ENCODE data around the gene DEPDC5. TPM values are rescaled to one million over a fixed set of nuclear protein-coding genes. Genes with fewer than 3 reads are reported as not detected.
"Not testable (repeated sequence)": the region's sequence is repeated elsewhere in the genome, so short reads cannot be mapped to it uniquely, and the experiment has no call there.

DEPDC5 gene
- total RNA-seq, 4 donors from 2014 or later = 6.6 to 12.2 (median 10.4) TPM

DNA sequence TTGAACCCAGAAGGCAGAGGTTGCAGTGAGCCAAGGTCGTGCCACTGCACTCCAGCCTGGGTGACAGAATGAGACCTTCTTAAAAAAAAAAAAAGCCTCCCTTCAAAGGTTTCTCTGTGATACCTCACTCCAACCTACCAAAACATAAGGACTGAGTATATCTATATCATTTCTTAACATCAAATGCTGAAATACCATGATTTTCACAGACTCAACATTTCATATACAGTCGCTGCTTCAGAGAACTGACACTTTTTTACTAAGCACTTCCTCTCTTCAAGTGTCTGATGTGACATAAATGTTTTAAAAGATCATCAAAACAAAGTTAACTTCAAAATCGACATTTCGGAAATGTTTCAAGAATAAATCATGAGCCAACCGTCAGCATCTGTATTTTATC lies 15.9 kb upstream of the DEPDC5 start:
- TF ChIP-seq, protein P1, sequence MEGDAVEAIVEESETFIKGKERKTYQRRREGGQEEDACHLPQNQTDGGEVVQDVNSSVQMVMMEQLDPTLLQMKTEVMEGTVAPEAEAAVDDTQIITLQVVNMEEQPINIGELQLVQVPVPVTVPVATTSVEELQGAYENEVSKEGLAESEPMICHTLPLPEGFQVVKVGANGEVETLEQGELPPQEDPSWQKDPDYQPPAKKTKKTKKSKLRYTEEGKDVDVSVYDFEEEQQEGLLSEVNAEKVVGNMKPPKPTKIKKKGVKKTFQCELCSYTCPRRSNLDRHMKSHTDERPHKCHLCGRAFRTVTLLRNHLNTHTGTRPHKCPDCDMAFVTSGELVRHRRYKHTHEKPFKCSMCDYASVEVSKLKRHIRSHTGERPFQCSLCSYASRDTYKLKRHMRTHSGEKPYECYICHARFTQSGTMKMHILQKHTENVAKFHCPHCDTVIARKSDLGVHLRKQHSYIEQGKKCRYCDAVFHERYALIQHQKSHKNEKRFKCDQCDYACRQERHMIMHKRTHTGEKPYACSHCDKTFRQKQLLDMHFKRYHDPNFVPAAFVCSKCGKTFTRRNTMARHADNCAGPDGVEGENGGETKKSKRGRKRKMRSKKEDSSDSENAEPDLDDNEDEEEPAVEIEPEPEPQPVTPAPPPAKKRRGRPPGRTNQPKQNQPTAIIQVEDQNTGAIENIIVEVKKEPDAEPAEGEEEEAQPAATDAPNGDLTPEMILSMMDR (IDR thresholded peaks at IDR 0.05 in 4 of 5, conservative IDR thresholded peaks at IDR 0.05 in 1 of 5) = no peak
- ATAC-seq = no peak
- no peak overlapping the region for H3K4me3 ChIP-seq
- no peak overlapping the region for H3K27ac ChIP-seq
- DNase-seq = no peak
- H3K4me1 ChIP-seq = no peaks in the 10 kb centered on the region
- H3K36me3 ChIP-seq = peaks cover 0 to 16% of the 10 kb centered on the region in 2 donors
- intact Hi-C loops (cut with DNase I; ENCODE audit: low total_unique reads) (no loop called here), in situ Hi-C loops (cut with MboI; ENCODE audit: low sequenced_read_pairs in 4 of 4) (no loop called here)
- H3K27me3 ChIP-seq = no peaks in the 10 kb centered on the region
- H3K9me3 ChIP-seq = no peaks in the 10 kb centered on the region

DNA sequence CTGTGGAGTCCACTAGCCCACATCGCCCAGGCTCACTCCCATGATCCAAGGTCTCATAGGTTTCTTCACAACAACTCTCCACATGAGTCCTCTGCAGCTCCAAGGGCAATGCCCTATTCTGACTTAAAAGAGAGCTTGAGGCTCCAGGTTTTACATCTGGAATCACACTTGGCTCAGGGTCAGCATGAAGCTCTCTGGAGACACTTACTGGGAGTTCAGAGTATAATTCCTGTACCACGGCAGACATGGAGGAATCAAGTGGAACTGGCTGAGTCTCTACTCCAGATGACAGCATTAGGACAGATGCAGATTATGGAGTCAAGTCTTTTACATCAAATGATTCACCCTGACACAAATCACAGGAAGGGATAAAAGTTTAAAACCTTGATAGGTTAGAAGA lies 15.3 kb upstream of the DEPDC5 start:
- no peaks in the 10 kb centered on the region for H3K9me3 ChIP-seq
- H3K4me1 ChIP-seq = no peaks in the 10 kb centered on the region
- H3K4me3 ChIP-seq = no peak overlapping the region
- in situ Hi-C loops (cut with MboI; ENCODE audit: low sequenced_read_pairs in 4 of 4) (no loop called here), intact Hi-C loops (cut with DNase I; ENCODE audit: low total_unique reads) (no loop called here)
- TF ChIP-seq, protein P1 (IDR thresholded peaks at IDR 0.05 in 4 of 5, conservative IDR thresholded peaks at IDR 0.05 in 1 of 5) = no peak
- no peak for TF ChIP-seq POLR2A (IDR thresholded peaks at IDR 0.05)
- no peak for ATAC-seq
- H3K27me3 ChIP-seq = no peaks in the 10 kb centered on the region
- DNase-seq = no peak
- H3K27ac ChIP-seq = no peak overlapping the region
- peaks cover 0 to 16% of the 10 kb centered on the region in 2 donors for H3K36me3 ChIP-seq

DNA sequence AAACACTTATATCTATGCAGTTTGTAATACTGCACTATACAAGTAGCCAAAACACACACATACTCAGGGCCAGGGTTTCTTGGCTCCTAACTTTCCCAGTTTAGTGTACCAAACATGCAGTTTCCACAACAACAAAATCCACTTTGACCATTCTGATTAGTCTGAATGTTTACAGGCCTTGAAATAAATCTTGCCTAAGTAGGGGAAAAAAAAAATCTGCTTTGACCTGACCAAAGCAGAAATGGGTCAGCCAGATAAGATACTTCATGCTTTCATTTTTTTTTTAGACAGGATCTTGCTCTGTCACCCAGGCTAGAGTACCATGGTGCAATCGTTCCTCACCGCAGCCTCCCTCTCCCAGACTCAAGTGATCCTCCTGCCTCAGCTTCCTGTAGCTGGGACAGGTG lies 14.0 kb upstream of the DEPDC5 start:
- ATAC-seq (no peak), DNase-seq (no peak)
- no peak overlapping the region for H3K4me3 ChIP-seq
- in situ Hi-C loops (cut with MboI; ENCODE audit: low sequenced_read_pairs in 4 of 4) (no loop called here), intact Hi-C loops (cut with DNase I; ENCODE audit: low total_unique reads) (no loop called here)
- no peaks in the 10 kb centered on the region for H3K27me3 ChIP-seq
- no peaks in the 10 kb centered on the region for H3K4me1 ChIP-seq
- peaks cover 0 to 21% of the 10 kb centered on the region in 2 donors for H3K36me3 ChIP-seq
- H3K27ac ChIP-seq = no peak overlapping the region
- no peaks in the 10 kb centered on the region for H3K9me3 ChIP-seq
- TF ChIP-seq, protein P1 (IDR thresholded peaks at IDR 0.05 in 4 of 5, conservative IDR thresholded peaks at IDR 0.05 in 1 of 5) = no peak
- no peak for TF ChIP-seq POLR2A (IDR thresholded peaks at IDR 0.05)

DNA sequence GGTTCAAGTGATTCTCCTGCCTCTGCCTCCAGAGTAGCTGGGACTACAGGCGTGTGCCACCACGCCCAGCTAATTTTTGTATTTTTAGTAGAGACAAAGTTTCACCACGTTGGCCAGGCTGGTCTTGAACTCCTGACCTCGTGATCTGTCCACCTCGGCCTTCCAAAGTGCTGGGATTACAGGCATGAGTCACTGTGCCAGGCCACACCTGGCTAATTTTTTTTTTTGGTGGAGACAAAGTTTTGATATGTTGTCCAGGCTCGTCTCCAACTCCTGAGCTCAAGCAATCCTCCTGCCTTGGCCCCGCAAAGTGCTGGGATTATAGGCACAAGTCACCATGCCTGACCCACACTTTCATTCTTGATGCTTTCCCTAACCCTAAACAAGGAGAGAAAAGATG lies 13.5 kb upstream of the DEPDC5 start:
- intact Hi-C loops (cut with DNase I; ENCODE audit: low total_unique reads); H3K27ac ChIP-seq; ATAC-seq; H3K9me3 ChIP-seq; in situ Hi-C loops (cut with MboI; ENCODE audit: low sequenced_read_pairs in 4 of 4); H3K4me1 ChIP-seq; DNase-seq; H3K27me3 ChIP-seq; H3K4me3 ChIP-seq: not testable (repeated sequence)
- H3K36me3 ChIP-seq = peaks cover 0 to 26% of the 10 kb centered on the region in 2 donors

DNA sequence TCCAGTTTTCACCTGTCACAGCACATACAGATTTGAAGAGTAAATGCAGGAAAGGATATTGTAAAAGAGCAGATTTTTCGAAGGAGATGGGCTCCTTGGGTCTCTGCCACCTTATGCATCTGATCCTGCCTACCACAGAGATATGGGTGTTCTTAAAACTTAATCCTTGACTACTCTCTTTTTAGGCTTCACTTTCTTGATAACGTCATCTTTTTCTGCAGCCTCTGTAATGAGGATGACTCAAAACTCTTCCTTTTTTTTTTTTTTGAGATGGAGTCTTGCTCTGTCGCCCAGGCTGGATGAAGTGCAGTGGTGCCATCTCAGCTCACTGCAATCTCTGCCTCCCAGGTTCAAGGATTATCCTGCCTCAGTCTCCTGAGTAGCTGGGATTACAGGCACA lies 11.7 kb upstream of the DEPDC5 start:
- intact Hi-C loops (cut with DNase I; ENCODE audit: low total_unique reads) (no loop called here), in situ Hi-C loops (cut with MboI; ENCODE audit: low sequenced_read_pairs in 4 of 4) (no loop called here)
- no peak overlapping the region for H3K27ac ChIP-seq
- H3K4me3 ChIP-seq = no peak overlapping the region
- DNase-seq (no peak), ATAC-seq (no peak)
- no peak for TF ChIP-seq POLR2A (IDR thresholded peaks at IDR 0.05)
- TF ChIP-seq, protein P1 (IDR thresholded peaks at IDR 0.05 in 4 of 5, conservative IDR thresholded peaks at IDR 0.05 in 1 of 5) = no peak
- no peaks in the 10 kb centered on the region for H3K9me3 ChIP-seq
- no peaks in the 10 kb centered on the region for H3K4me1 ChIP-seq
- peaks cover 0 to 26% of the 10 kb centered on the region in 2 donors for H3K36me3 ChIP-seq
- no peaks in the 10 kb centered on the region for H3K27me3 ChIP-seq

Data from gastrocnemius medialis (tissue), 4 donors.